ENCODE data around the gene TMCO4. TPM values are rescaled to one million over a fixed set of nuclear protein-coding genes. Genes with fewer than 3 reads are reported as not detected.

The TMCO4 gene
- polyA plus RNA-seq, 4 donors = 13.1 to 59.0 (median 37.0) TPM

- FAIRE-seq = no peak
- WGBS, 3 donors = 87 to 94% (median 93%) methylated on average over 8 of the region's 8 CpGs
These were observed 65.7 kb downstream of the TMCO4 start for GRCh38 chr1:19734056-19734455.

GRCh38 chr1:19733615-19734014 lies 66.1 kb downstream of the TMCO4 start:
- H3K36me3 ChIP-seq (ENCODE audit: control insufficient read depth in 3 of 3, insufficient read depth in 2 of 3, low read depth in 1 of 3, low read length in 3 of 3) = peaks cover 4 to 37% (median 18%) of the 10 kb centered on the region in 3 donors
- 94 to 97% (median 94%) methylated on average over 5 of the region's 5 CpGs for WGBS, 3 donors

More at GRCh38 chr1:19734056-19734455, 65.7 kb downstream of the TMCO4 start:
- Histone ChIP-seq H3K9me3 (ENCODE audit: control insufficient read depth in 2 of 2, insufficient read depth in 1 of 2, low read depth in 1 of 2, low read length in 1 of 2) (peaks cover 0 to 10% of the 10 kb centered on the region in 2 donors), H3K4me1 (ENCODE audit: control insufficient read depth in 3 of 3, insufficient read depth in 2 of 3, low read depth in 1 of 3, low read length in 2 of 3) (peaks cover 0 to 18% (median 0%) of the 10 kb centered on the region in 3 donors), H3K4me3 (ENCODE audit: low read depth in 1 of 3, low read length in 3 of 3) (no peak overlapping the region), H3K27me3 (ENCODE audit: control insufficient read depth in 3 of 3, insufficient read depth in 3 of 3, low read length in 3 of 3) (no peaks in the 10 kb centered on the region), H3K27ac (ENCODE audit: low read depth in 1 of 3, low read length in 2 of 3) (no peak overlapping the region), H3K36me3 (ENCODE audit: control insufficient read depth in 3 of 3, insufficient read depth in 2 of 3, low read depth in 1 of 3, low read length in 3 of 3) (peaks cover 4 to 37% (median 17%) of the 10 kb centered on the region in 3 donors)
- no peak for DNase-seq

GRCh38 chr1:19731311-19731821 lies 68.3 kb downstream of the TMCO4 start:
- no peak overlapping the region for H3K4me3 ChIP-seq (ENCODE audit: low read depth in 1 of 3, low read length in 3 of 3)
- 95 to 98% (median 96%) methylated on average over 8 of the region's 8 CpGs for WGBS, 3 donors
- no peak overlapping the region for H3K27ac ChIP-seq (ENCODE audit: low read depth in 1 of 3, low read length in 2 of 3)
- FAIRE-seq = no peak
- no peak for DNase-seq
- peaks cover 0 to 7% of the 10 kb centered on the region in 2 donors for H3K9me3 ChIP-seq (ENCODE audit: control insufficient read depth in 2 of 2, insufficient read depth in 1 of 2, low read depth in 1 of 2, low read length in 1 of 2)
- no peaks in the 10 kb centered on the region for H3K27me3 ChIP-seq (ENCODE audit: control insufficient read depth in 3 of 3, insufficient read depth in 3 of 3, low read length in 3 of 3)
- no peaks in the 10 kb centered on the region for H3K4me1 ChIP-seq (ENCODE audit: control insufficient read depth in 3 of 3, insufficient read depth in 2 of 3, low read depth in 1 of 3, low read length in 2 of 3)
- peaks cover 10 to 41% (median 23%) of the 10 kb centered on the region in 3 donors for H3K36me3 ChIP-seq (ENCODE audit: control insufficient read depth in 3 of 3, insufficient read depth in 2 of 3, low read depth in 1 of 3, low read length in 3 of 3)

More at GRCh38 chr1:19733615-19734014, 66.1 kb downstream of the TMCO4 start:
- FAIRE-seq (no peak), DNase-seq (no peak)
- Histone ChIP-seq H3K4me3 (ENCODE audit: low read depth in 1 of 3, low read length in 3 of 3) (no peak overlapping the region), H3K9me3 (ENCODE audit: control insufficient read depth in 2 of 2, insufficient read depth in 1 of 2, low read depth in 1 of 2, low read length in 1 of 2) (peaks cover 0 to 7% of the 10 kb centered on the region in 2 donors), H3K4me1 (ENCODE audit: control insufficient read depth in 3 of 3, insufficient read depth in 2 of 3, low read depth in 1 of 3, low read length in 2 of 3) (peaks cover 0 to 15% (median 0%) of the 10 kb centered on the region in 3 donors), H3K27me3 (ENCODE audit: control insufficient read depth in 3 of 3, insufficient read depth in 3 of 3, low read length in 3 of 3) (no peaks in the 10 kb centered on the region), H3K27ac (ENCODE audit: low read depth in 1 of 3, low read length in 2 of 3) (no peak overlapping the region)

GRCh38 chr1:19730793-19731192 lies 68.9 kb downstream of the TMCO4 start:
- WGBS, 3 donors = 84 to 96% (median 93%) methylated on average over 3 of the region's 3 CpGs
- Histone ChIP-seq H3K36me3 (ENCODE audit: control insufficient read depth in 3 of 3, insufficient read depth in 2 of 3, low read depth in 1 of 3, low read length in 3 of 3) (peaks cover 10 to 43% (median 26%) of the 10 kb centered on the region in 3 donors), H3K4me3 (ENCODE audit: low read depth in 1 of 3, low read length in 3 of 3) (no peak overlapping the region), H3K4me1 (ENCODE audit: control insufficient read depth in 3 of 3, insufficient read depth in 2 of 3, low read depth in 1 of 3, low read length in 2 of 3) (no peaks in the 10 kb centered on the region), H3K27ac (ENCODE audit: low read depth in 1 of 3, low read length in 2 of 3) (no peak overlapping the region), H3K27me3 (ENCODE audit: control insufficient read depth in 3 of 3, insufficient read depth in 3 of 3, low read length in 3 of 3) (no peaks in the 10 kb centered on the region), H3K9me3 (ENCODE audit: control insufficient read depth in 2 of 2, insufficient read depth in 1 of 2, low read depth in 1 of 2, low read length in 1 of 2) (peaks cover 0 to 7% of the 10 kb centered on the region in 2 donors)
- no peak for DNase-seq
- FAIRE-seq = no peak

- WGBS, 3 donors = 92 to 100% (median 96%) methylated on average over 3 of the region's 3 CpGs
- FAIRE-seq (no peak), DNase-seq (no peak)
- no peaks in the 10 kb centered on the region for H3K4me1 ChIP-seq (ENCODE audit: control insufficient read depth in 3 of 3, insufficient read depth in 2 of 3, low read depth in 1 of 3, low read length in 2 of 3)
- peaks cover 0 to 7% of the 10 kb centered on the region in 2 donors for H3K9me3 ChIP-seq (ENCODE audit: control insufficient read depth in 2 of 2, insufficient read depth in 1 of 2, low read depth in 1 of 2, low read length in 1 of 2)
- H3K36me3 ChIP-seq (ENCODE audit: control insufficient read depth in 3 of 3, insufficient read depth in 2 of 3, low read depth in 1 of 3, low read length in 3 of 3) = peaks cover 10 to 44% (median 26%) of the 10 kb centered on the region in 3 donors
- H3K4me3 ChIP-seq (ENCODE audit: low read depth in 1 of 3, low read length in 3 of 3) = no peak overlapping the region
- no peaks in the 10 kb centered on the region for H3K27me3 ChIP-seq (ENCODE audit: control insufficient read depth in 3 of 3, insufficient read depth in 3 of 3, low read length in 3 of 3)
- no peak overlapping the region for H3K27ac ChIP-seq (ENCODE audit: low read depth in 1 of 3, low read length in 2 of 3)
These were observed 69.5 kb downstream of the TMCO4 start for GRCh38 chr1:19730232-19730631.

- H3K4me3 ChIP-seq (ENCODE audit: low read depth in 1 of 3, low read length in 3 of 3) = no peak overlapping the region
- DNase-seq (no peak), FAIRE-seq (no peak)
- H3K4me1 ChIP-seq (ENCODE audit: control insufficient read depth in 3 of 3, insufficient read depth in 2 of 3, low read depth in 1 of 3, low read length in 2 of 3) = no peaks in the 10 kb centered on the region
- H3K27me3 ChIP-seq (ENCODE audit: control insufficient read depth in 3 of 3, insufficient read depth in 3 of 3, low read length in 3 of 3) = no peaks in the 10 kb centered on the region
- peaks cover 0 to 7% of the 10 kb centered on the region in 2 donors for H3K9me3 ChIP-seq (ENCODE audit: control insufficient read depth in 2 of 2, insufficient read depth in 1 of 2, low read depth in 1 of 2, low read length in 1 of 2)
- H3K27ac ChIP-seq (ENCODE audit: low read depth in 1 of 3, low read length in 2 of 3) = no peak overlapping the region
- 92 to 95% (median 93%) methylated on average over 5 of the region's 5 CpGs for WGBS, 3 donors
- H3K36me3 ChIP-seq (ENCODE audit: control insufficient read depth in 3 of 3, insufficient read depth in 2 of 3, low read depth in 1 of 3, low read length in 3 of 3) = peaks cover 10 to 34% (median 22%) of the 10 kb centered on the region in 3 donors
These were observed 71.1 kb downstream of the TMCO4 start for GRCh38 chr1:19728413-19729145.

GRCh38 chr1:19725606-19726005 lies 74.1 kb downstream of the TMCO4 start:
- no peak for DNase-seq
- Histone ChIP-seq H3K36me3 (ENCODE audit: control insufficient read depth in 3 of 3, insufficient read depth in 2 of 3, low read depth in 1 of 3, low read length in 3 of 3) (peaks cover 7 to 27% (median 12%) of the 10 kb centered on the region in 3 donors), H3K9me3 (ENCODE audit: control insufficient read depth in 2 of 2, insufficient read depth in 1 of 2, low read depth in 1 of 2, low read length in 1 of 2) (peaks cover 0 to 7% of the 10 kb centered on the region in 2 donors), H3K27me3 (ENCODE audit: control insufficient read depth in 3 of 3, insufficient read depth in 3 of 3, low read length in 3 of 3) (no peaks in the 10 kb centered on the region), H3K4me3 (ENCODE audit: low read depth in 1 of 3, low read length in 3 of 3) (no peak overlapping the region), H3K4me1 (ENCODE audit: control insufficient read depth in 3 of 3, insufficient read depth in 2 of 3, low read depth in 1 of 3, low read length in 2 of 3) (no peaks in the 10 kb centered on the region), H3K27ac (ENCODE audit: low read depth in 1 of 3, low read length in 2 of 3) (no peak overlapping the region)
- no peak for FAIRE-seq
- 93 to 97% (median 96%) methylated on average over 9 of the region's 9 CpGs for WGBS, 3 donors

GRCh38 chr1:19723874-19724273 lies 75.8 kb downstream of the TMCO4 start:
- Histone ChIP-seq H3K4me1 (ENCODE audit: control insufficient read depth in 3 of 3, insufficient read depth in 2 of 3, low read depth in 1 of 3, low read length in 2 of 3) (no peaks in the 10 kb centered on the region), H3K4me3 (ENCODE audit: low read depth in 1 of 3, low read length in 3 of 3) (no peak overlapping the region), H3K9me3 (ENCODE audit: control insufficient read depth in 2 of 2, insufficient read depth in 1 of 2, low read depth in 1 of 2, low read length in 1 of 2) (no peaks in the 10 kb centered on the region), H3K27me3 (ENCODE audit: control insufficient read depth in 3 of 3, insufficient read depth in 3 of 3, low read length in 3 of 3) (no peaks in the 10 kb centered on the region), H3K36me3 (ENCODE audit: control insufficient read depth in 3 of 3, insufficient read depth in 2 of 3, low read depth in 1 of 3, low read length in 3 of 3) (peaks cover 7 to 27% (median 14%) of the 10 kb centered on the region in 3 donors), H3K27ac (ENCODE audit: low read depth in 1 of 3, low read length in 2 of 3) (no peak overlapping the region)
- no peak for FAIRE-seq
- no peak for DNase-seq
- WGBS, 3 donors = 66 to 94% (median 91%) methylated on average over 4 of the region's 4 CpGs

All from small intestine (tissue), 7 donors.